IMR-90 (cell line): ENCODE results near the gene GOLT1A. TPM values are rescaled to one million over a fixed set of nuclear protein-coding genes. Genes with fewer than 3 reads are reported as not detected.

ENCODE experiments used
- ATAC-seq: fragments of 200-7000 bp; cut with Tn5 transposase; 2 replicates; pipeline ENCODE4 v1.9.1; 2020; ENCODE audit warnings: low read depth, mild to moderate bottlenecking, moderate library complexity
- BruUV-seq: library from RNA; stranded (reverse); fragments of 400-500 nt; replicated peaks from 2 replicates; lab custom pipeline; 2021; lab: Mats Ljungman, UMichigan
- CTCF ChIA-PET: fragments of 300-600 bp; formaldehyde crosslinking; extraction: SDS; loops from one replicate; lab custom pipeline; 2021; ENCODE audit warnings: antibody characterized with exemption; lab: Yijun Ruan, JAX
- POLR2A ChIA-PET: fragments of 300-600 bp; sonication (Branson Sonifier 250); formaldehyde crosslinking; loops from one replicate; lab custom pipeline; 2022; ENCODE audit warnings: antibody characterized with exemption; ENCODE audit not compliant: unreplicated experiment; lab: Charles Lee
- DNase-seq: peaks from one replicate; pipeline ENCODE4 v3.0.0; 2013
- H2AFZ ChIP-seq: replicated peaks from 2 replicates; pipeline ENCODE3; 2013; ENCODE audit warnings: low read length, mild to moderate bottlenecking; ENCODE audit not compliant: poor library complexity
- H2AK5ac ChIP-seq: 2 replicates; pipeline ENCODE4 v1.6.1; 2013; ENCODE audit warnings: low read depth, low read length, inconsistent platforms
- H2AK9ac ChIP-seq: replicated peaks from 2 replicates; pipeline ENCODE3; 2013; ENCODE audit warnings: mild to moderate bottlenecking, low read depth, low read length, moderate library complexity; ENCODE audit not compliant: poor library complexity
- H2BK120ac ChIP-seq: 2 replicates; pipeline ENCODE4 v1.6.1; 2013; ENCODE audit warnings: low read depth, low read length, inconsistent platforms
- H2BK15ac ChIP-seq: 3 replicates; pipeline ENCODE4 v1.6.1; 2013; ENCODE audit warnings: low read depth, low read length, inconsistent platforms
- H2BK20ac ChIP-seq: 2 replicates; pipeline ENCODE4 v1.6.1; 2013; ENCODE audit warnings: low read depth, mild to moderate bottlenecking, inconsistent platforms, low read length, moderate library complexity
- H2BK5ac ChIP-seq: 2 replicates; pipeline ENCODE4 v1.6.1; 2013; ENCODE audit warnings: mild to moderate bottlenecking, low read depth, low read length, inconsistent platforms; ENCODE audit not compliant: poor library complexity, severe bottlenecking
- H3K14ac ChIP-seq: replicated peaks from 2 replicates; pipeline ENCODE4 v1.6.1; 2013; ENCODE audit warnings: low read depth, low read length, inconsistent platforms
- H3K18ac ChIP-seq: 2 replicates; pipeline ENCODE4 v1.6.1; 2013; ENCODE audit warnings: low read depth, low read length, control low read depth
- H3K23ac ChIP-seq: 2 replicates; pipeline ENCODE4 v1.6.1; 2013; ENCODE audit warnings: low read depth, low read length, inconsistent platforms
- H3K27ac ChIP-seq: 2 replicates; pipeline ENCODE4 v1.5.1; 2013; ENCODE audit warnings: mild to moderate bottlenecking, control low read depth, low read length; ENCODE audit not compliant: insufficient read depth
- H3K27me3 ChIP-seq: 2 replicates; pipeline ENCODE4 v1.6.1; 2013; ENCODE audit warnings: low read length; ENCODE audit not compliant: control insufficient read depth, insufficient read depth
- H3K36me3 ChIP-seq: 2 replicates; pipeline ENCODE4 v1.6.1; 2013; ENCODE audit warnings: low read length, mixed read lengths; ENCODE audit not compliant: control insufficient read depth, insufficient read depth
- H3K4ac ChIP-seq: 2 replicates; pipeline ENCODE4 v1.6.1; 2013; ENCODE audit warnings: low read depth, low read length, inconsistent platforms
- H3K4me1 ChIP-seq: 2 replicates; pipeline ENCODE4 v1.6.1; 2013; ENCODE audit warnings: low read length, mixed read lengths; ENCODE audit not compliant: control insufficient read depth, insufficient read depth
- H3K4me2 ChIP-seq: 2 replicates; pipeline ENCODE4 v1.6.1; 2013; ENCODE audit warnings: low read depth, mild to moderate bottlenecking, control low read depth, low read length, moderate library complexity
- H3K4me3 ChIP-seq: 2 replicates; pipeline ENCODE4 v1.5.1; 2013; ENCODE audit warnings: low read depth, mild to moderate bottlenecking, control low read depth, low read length, moderate library complexity; ENCODE audit not compliant: insufficient read depth
- H3K56ac ChIP-seq: 2 replicates; pipeline ENCODE4 v1.6.1; 2013; ENCODE audit warnings: low read length, inconsistent platforms; ENCODE audit not compliant: insufficient read depth; ENCODE audit errors: extremely low read depth
- H3K79me1 ChIP-seq, 2 experiments: 2 replicates each; pipeline ENCODE4 v1.6.1; 2013; ENCODE audit warnings: low read length in 2 of 2, inconsistent platforms in 1 of 2, low read depth in 1 of 2
- H3K9ac ChIP-seq: 2 replicates; pipeline ENCODE4 v1.6.1; 2013; ENCODE audit warnings: low read depth, low read length, control low read depth
- H3K9me1 ChIP-seq: 2 replicates; pipeline ENCODE4 v1.6.1; 2013; ENCODE audit warnings: low read length, inconsistent platforms; ENCODE audit not compliant: insufficient read depth
- H3K9me3 ChIP-seq: 2 replicates; pipeline ENCODE4 v1.6.1; 2013; ENCODE audit warnings: low read length; ENCODE audit not compliant: control insufficient read depth, insufficient read depth
- H4K20me1 ChIP-seq: 2 replicates; pipeline ENCODE4 v1.6.1; 2013; ENCODE audit warnings: low read length, inconsistent platforms; ENCODE audit not compliant: insufficient read depth
- H4K5ac ChIP-seq: 2 replicates; pipeline ENCODE4 v1.6.1; 2013; ENCODE audit warnings: mild to moderate bottlenecking, low read depth, low read length, control low read depth
- H4K8ac ChIP-seq, 2 experiments: 2 replicates each; pipeline ENCODE4 v1.6.1; 2013; ENCODE audit warnings: low read depth in 2 of 2, low read length in 2 of 2, control low read depth in 1 of 2, inconsistent platforms in 1 of 2
- H4K91ac ChIP-seq: 2 replicates; pipeline ENCODE4 v1.6.1; 2013; ENCODE audit warnings: low read depth, low read length, inconsistent platforms; ENCODE audit not compliant: insufficient read depth
- BHLHE40 ChIP-seq: fragments of 150-350 bp; IDR thresholded peaks from 2 replicates; pipeline ENCODE4 v1.6.1; 2016; ENCODE audit warnings: mild to moderate bottlenecking, low read depth, low read length
- CEBPB ChIP-seq: IDR thresholded peaks from 2 replicates; pipeline ENCODE4 v1.6.1; 2012; ENCODE audit warnings: low read depth, low read length, improper control_type of control experiment
- CHD1 ChIP-seq: IDR thresholded peaks from 2 replicates; pipeline ENCODE4 v1.6.1; 2012; ENCODE audit warnings: low read depth, low read length, improper control_type of control experiment
- FOS ChIP-seq: fragments of 150-350 bp; IDR thresholded peaks from 2 replicates; pipeline ENCODE4 v1.6.1; 2016; ENCODE audit warnings: low read depth, low read length
- MXI1 ChIP-seq: IDR thresholded peaks from 2 replicates; pipeline ENCODE4 v1.6.1; 2012; ENCODE audit warnings: low read depth, mild to moderate bottlenecking, low read length, moderate library complexity, borderline replicate concordance
- NFE2L2 ChIP-seq: fragments of 150-350 bp; IDR thresholded peaks from 2 replicates; pipeline ENCODE4 v1.6.1; 2016; ENCODE audit warnings: low read depth, mild to moderate bottlenecking, low read length
- POLR2A ChIP-seq: IDR thresholded peaks from 2 replicates; pipeline ENCODE4 v1.6.1; 2012; ENCODE audit warnings: mild to moderate bottlenecking, low read depth, low read length
- RAD21 ChIP-seq: IDR thresholded peaks from 2 replicates; pipeline ENCODE4 v1.6.1; 2012; ENCODE audit warnings: low read length, improper control_type of control experiment
- RCOR1 ChIP-seq: IDR thresholded peaks from 2 replicates; pipeline ENCODE4 v1.6.1; 2012; ENCODE audit warnings: mild to moderate bottlenecking, low read length, improper control_type of control experiment; ENCODE audit not compliant: insufficient replicate concordance
- RFX5 ChIP-seq: IDR thresholded peaks from 2 replicates; pipeline ENCODE4 v1.8.0; 2012; ENCODE audit warnings: low read depth, mild to moderate bottlenecking, low read length, moderate library complexity
- SMC3 ChIP-seq: fragments of 150-350 bp; IDR thresholded peaks from 2 replicates; pipeline ENCODE4 v1.6.1; 2016; ENCODE audit warnings: low read depth, mild to moderate bottlenecking, antibody characterized with exemption, low read length, moderate library complexity
- WGBS, 2 experiments: methylation state at CpG; one replicate each; pipeline versions ENCODE4 v1.1.5 to v1.1.7; 2013; ENCODE audit warnings: missing lambda C conversion rate in 2 of 2; ENCODE audit not compliant: insufficient read length in 1 of 2; ENCODE audit errors: extremely low coverage in 2 of 2; 5-methylcytosine and 5-hydroxymethylcytosine counted together
- dilution Hi-C: fragments of 300-500 bp; cut with HindIII; formaldehyde crosslinking; loops from one replicate; pipeline ENCODE4 v1.14.3; 2018; ENCODE audit warnings: low sequenced_read_pairs; ENCODE audit not compliant: unreplicated experiment
- in situ Hi-C: fragments of 300-500 bp; cut with MboI; formaldehyde crosslinking; loops from 3 replicates; pipeline ENCODE4 v1.14.3; 2019; ENCODE audit warnings: low sequenced_read_pairs, inconsistent platforms, mixed read lengths
- intact Hi-C: fragments of 100-400 bp; cut with micrococcal nuclease; formaldehyde crosslinking; loops from 2 replicates; pipeline ENCODE4 v1.10.0; 2022
- polyA plus RNA-seq, 3 experiments: library from polyadenylated mRNA; depleted of rRNA; stranded (reverse); fragments of >200 nt; gene quantifications; 2 replicates each; pipeline ENCODE4 v1.2.3, GENCODE V29; 2012; ENCODE audit warnings: low replicate concordance in 1 of 3
- total RNA-seq: library from RNA; depleted of rRNA; stranded (reverse); fragments of >200 nt; gene quantifications from 2 replicates; pipeline ENCODE4 v1.2.3, GENCODE V29; 2012
- TF ChIP-seq, protein P1 (sequence below): conservative IDR thresholded peaks from 2 replicates; pipeline ENCODE4 v1.5.1; 2012; ENCODE audit warnings: mild to moderate bottlenecking, low read depth, low read length, improper control_type of control experiment
- TF ChIP-seq, protein P2 (sequence below): fragments of 150-350 bp; IDR thresholded peaks from 2 replicates; pipeline ENCODE4 v1.6.1; 2016; ENCODE audit warnings: low read depth, mild to moderate bottlenecking, low read length, moderate library complexity, borderline replicate concordance
- TF ChIP-seq, protein P3 (sequence below): fragments of 150-350 bp; IDR thresholded peaks from 2 replicates; pipeline ENCODE4 v1.6.1; 2017; ENCODE audit warnings: mild to moderate bottlenecking, antibody characterized with exemption, low read length, low read depth

The GOLT1A gene
- total and polyA plus RNA-seq, 2 of the 4 experiments (the other 2 are of a cell fraction), result 0.32 TPM; not detected in 1

DNA sequence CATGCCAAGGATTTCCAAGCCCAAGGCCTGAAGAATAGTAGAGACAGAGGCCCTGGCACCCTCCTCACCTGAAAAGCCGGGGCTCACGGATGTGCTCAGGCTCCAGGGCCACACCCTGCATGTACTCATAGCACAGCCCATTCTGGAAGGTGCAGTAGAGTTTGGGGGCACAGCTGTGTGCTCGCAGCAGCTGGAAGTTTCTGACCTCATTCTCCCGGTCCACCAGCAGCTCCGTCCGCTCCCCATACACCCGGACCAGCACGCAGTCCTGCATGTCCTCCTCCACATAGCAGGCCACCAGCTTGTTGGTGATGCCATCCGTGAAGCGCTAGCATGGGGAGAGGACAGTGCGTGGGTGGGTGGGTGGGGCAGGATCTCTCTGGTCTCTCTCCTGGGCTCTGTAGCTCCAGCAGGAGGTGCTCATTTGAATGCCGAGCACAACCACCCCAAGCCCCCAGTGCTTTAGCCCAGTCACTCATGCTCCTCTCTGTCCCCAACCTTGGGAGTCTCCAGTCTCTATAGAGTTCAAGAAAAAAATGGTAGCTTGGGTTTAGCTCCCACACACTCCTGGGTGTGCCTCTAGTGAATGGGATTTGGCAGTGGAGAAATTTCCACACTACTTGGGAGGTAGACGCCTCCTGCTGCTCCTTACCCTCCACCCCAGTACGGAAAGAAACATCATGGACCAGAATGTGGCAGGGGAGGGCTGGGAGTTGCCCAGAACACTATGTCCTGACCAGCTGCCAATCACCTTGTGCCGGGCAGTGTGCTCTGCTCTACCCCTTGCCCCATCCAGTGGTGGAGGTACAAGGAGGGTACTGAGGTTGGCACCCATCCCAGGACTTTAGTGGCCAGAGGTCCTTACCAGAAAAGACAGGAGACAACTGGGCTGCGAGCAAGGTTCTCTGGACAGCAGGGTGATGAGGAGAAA, 63.9 kb downstream of the GOLT1A start:
- ChIA-PET POLR2A (no interaction called here), CTCF (no interaction called here)
- intact Hi-C loops (no loop called here), dilution Hi-C loops (loop anchor here (25.0 kb wide), 2 partner anchors 237 to 288 kb away; partner anchors contain the start of gene SNRPE), in situ Hi-C loops (no loop called here)
- H3K27ac ChIP-seq, result no peak overlapping the region
- no peak overlapping the region for H2BK20ac ChIP-seq
- no peak for DNase-seq
- no peak overlapping the region for H3K14ac ChIP-seq
- H3K9ac ChIP-seq, result no peak overlapping the region
- H3K4me2 ChIP-seq, result no peak overlapping the region
- no peak overlapping the region for H3K4me3 ChIP-seq
- no peak for ATAC-seq
- H4K91ac ChIP-seq, result no peak overlapping the region
- no peak overlapping the region for H4K5ac ChIP-seq
- H3K9me3 ChIP-seq, result no peaks in the 10 kb centered on the region
- H2AK9ac ChIP-seq, result peak overlapping the region; percentile 65
- H4K8ac ChIP-seq, result no peak overlapping the region
- H2AFZ ChIP-seq, result no peak overlapping the region
- peaks cover 0 to 9% of the 10 kb centered on the region in 2 experiments; a peak in 3 of 4 replicates for H3K79me1 ChIP-seq
- 83% methylated on average over 1 of the region's 16 CpGs; no CpG with 5 or more reads in 1 of the 2 experiments for WGBS, 2 experiments
- no peak overlapping the region for H3K23ac ChIP-seq
- BruUV-seq, result no TSS peak
- H3K4ac ChIP-seq, result no peak overlapping the region
- peaks cover 9% of the 10 kb centered on the region for H3K36me3 ChIP-seq
- H2BK15ac ChIP-seq, result no peak overlapping the region
- peaks cover 7% of the 10 kb centered on the region for H3K4me1 ChIP-seq
- H3K18ac ChIP-seq, result no peak overlapping the region
- peaks cover 7% of the 10 kb centered on the region; the same call in 1 of the 2 replicates for H3K9me1 ChIP-seq
- no peaks in the 10 kb centered on the region; the same call in 1 of the 2 replicates for H3K27me3 ChIP-seq
- no peak overlapping the region for H3K56ac ChIP-seq
- no peak overlapping the region for H2AK5ac ChIP-seq
- no peaks in the 10 kb centered on the region for H4K20me1 ChIP-seq
- no peak overlapping the region for H2BK5ac ChIP-seq
- no peak overlapping the region for H2BK120ac ChIP-seq
- TF ChIP-seq, protein P1, sequence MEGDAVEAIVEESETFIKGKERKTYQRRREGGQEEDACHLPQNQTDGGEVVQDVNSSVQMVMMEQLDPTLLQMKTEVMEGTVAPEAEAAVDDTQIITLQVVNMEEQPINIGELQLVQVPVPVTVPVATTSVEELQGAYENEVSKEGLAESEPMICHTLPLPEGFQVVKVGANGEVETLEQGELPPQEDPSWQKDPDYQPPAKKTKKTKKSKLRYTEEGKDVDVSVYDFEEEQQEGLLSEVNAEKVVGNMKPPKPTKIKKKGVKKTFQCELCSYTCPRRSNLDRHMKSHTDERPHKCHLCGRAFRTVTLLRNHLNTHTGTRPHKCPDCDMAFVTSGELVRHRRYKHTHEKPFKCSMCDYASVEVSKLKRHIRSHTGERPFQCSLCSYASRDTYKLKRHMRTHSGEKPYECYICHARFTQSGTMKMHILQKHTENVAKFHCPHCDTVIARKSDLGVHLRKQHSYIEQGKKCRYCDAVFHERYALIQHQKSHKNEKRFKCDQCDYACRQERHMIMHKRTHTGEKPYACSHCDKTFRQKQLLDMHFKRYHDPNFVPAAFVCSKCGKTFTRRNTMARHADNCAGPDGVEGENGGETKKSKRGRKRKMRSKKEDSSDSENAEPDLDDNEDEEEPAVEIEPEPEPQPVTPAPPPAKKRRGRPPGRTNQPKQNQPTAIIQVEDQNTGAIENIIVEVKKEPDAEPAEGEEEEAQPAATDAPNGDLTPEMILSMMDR, result no peak
- no peak for TF ChIP-seq SMC3
- no peak for TF ChIP-seq RCOR1
- TF ChIP-seq RAD21, result no peak
- no peak for TF ChIP-seq FOS
- TF ChIP-seq BHLHE40, result no peak
- TF ChIP-seq RFX5, result no peak
- TF ChIP-seq, protein P2, sequence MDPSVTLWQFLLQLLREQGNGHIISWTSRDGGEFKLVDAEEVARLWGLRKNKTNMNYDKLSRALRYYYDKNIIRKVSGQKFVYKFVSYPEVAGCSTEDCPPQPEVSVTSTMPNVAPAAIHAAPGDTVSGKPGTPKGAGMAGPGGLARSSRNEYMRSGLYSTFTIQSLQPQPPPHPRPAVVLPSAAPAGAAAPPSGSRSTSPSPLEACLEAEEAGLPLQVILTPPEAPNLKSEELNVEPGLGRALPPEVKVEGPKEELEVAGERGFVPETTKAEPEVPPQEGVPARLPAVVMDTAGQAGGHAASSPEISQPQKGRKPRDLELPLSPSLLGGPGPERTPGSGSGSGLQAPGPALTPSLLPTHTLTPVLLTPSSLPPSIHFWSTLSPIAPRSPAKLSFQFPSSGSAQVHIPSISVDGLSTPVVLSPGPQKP, result no peak
- TF ChIP-seq POLR2A, result no peak
- TF ChIP-seq NFE2L2, result no peak
- TF ChIP-seq, protein P3, sequence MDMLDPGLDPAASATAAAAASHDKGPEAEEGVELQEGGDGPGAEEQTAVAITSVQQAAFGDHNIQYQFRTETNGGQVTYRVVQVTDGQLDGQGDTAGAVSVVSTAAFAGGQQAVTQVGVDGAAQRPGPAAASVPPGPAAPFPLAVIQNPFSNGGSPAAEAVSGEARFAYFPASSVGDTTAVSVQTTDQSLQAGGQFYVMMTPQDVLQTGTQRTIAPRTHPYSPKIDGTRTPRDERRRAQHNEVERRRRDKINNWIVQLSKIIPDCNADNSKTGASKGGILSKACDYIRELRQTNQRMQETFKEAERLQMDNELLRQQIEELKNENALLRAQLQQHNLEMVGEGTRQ, result no peak
- TF ChIP-seq CHD1, result no peak
- no peak for TF ChIP-seq CEBPB
- TF ChIP-seq MXI1, result no peak
